HCT116 (cell line): ENCODE results near the gene HMGN1. TPM values are rescaled to one million over a fixed set of nuclear protein-coding genes. Genes with fewer than 3 reads are reported as not detected.

Source experiments
- ATAC-seq: fragments of 200-7000 bp; cut with Tn5 transposase; 2 replicates; pipeline ENCODE4 v1.9.1; 2020; ENCODE audit warnings: mild to moderate bottlenecking, moderate library complexity
- BruUV-seq: library from RNA; stranded (reverse); fragments of 400-500 nt; replicated peaks from 2 replicates; lab custom pipeline; 2021; lab: Mats Ljungman, UMichigan
- CTCF ChIA-PET: fragments of 300-600 bp; sonication (Branson Sonifier 250); formaldehyde crosslinking; loops from one replicate; lab custom pipeline; 2021; ENCODE audit warnings: antibody characterized with exemption; lab: Charles Lee
- POLR2A ChIA-PET: fragments of 300-600, 350-600 bp; sonication (Branson Sonifier 250); formaldehyde crosslinking; loops from one replicate; lab custom pipeline; 2021; ENCODE audit warnings: antibody characterized with exemption; lab: Charles Lee
- RAD21 ChIA-PET, 2 experiments: fragments of 300-600 bp; sonication (Branson Sonifier 250); formaldehyde crosslinking; loops; one replicate each; lab custom pipeline; 2023; ENCODE audit warnings: low total read pairs in 2 of 2; ENCODE audit not compliant: uncharacterized antibody in 2 of 2, unreplicated experiment in 2 of 2, low non-redundant PET in 1 of 2; lab: Charles Lee
- DNase-seq: peaks from one replicate; pipeline ENCODE4 v3.0.0-alpha.2; 2010; ENCODE audit warnings: low read depth, low spot score
- H2AFZ ChIP-seq: fragments of 200-600 bp; shearing (Covaris generic), sonication (generic); 2 replicates; pipeline ENCODE4 v1.6.1; 2017; ENCODE audit warnings: low read depth, mixed run types, mixed read lengths, antibody characterized with exemption, low read length; ENCODE audit not compliant: poor library complexity, severe bottlenecking
- H3K27ac ChIP-seq: 2 replicates; pipeline ENCODE4 v1.5.1; 2012; ENCODE audit warnings: low read depth, low read length
- H3K27me3 ChIP-seq: fragments of 200-600 bp; sonication (generic); 2 replicates; pipeline ENCODE4 v1.6.1; 2016; ENCODE audit warnings: mixed run types, low read length, mixed read lengths; ENCODE audit not compliant: insufficient read depth
- H3K36me3 ChIP-seq, 2 experiments: fragments of 200-500 bp in 1 of 2; fragments of 200-600 bp in 1 of 2; sonication (Bioruptor generic) in 1 of 2; sonication (generic) in 1 of 2; 2 replicates each; pipeline versions ENCODE4 v1.5.1 to v1.6.1; 2014 to 2016; ENCODE audit warnings: low read length in 2 of 2, inconsistent platforms in 1 of 2, mixed read lengths in 1 of 2, mixed run types in 1 of 2; ENCODE audit not compliant: insufficient read depth in 2 of 2, control insufficient read depth in 1 of 2
- H3K4me1 ChIP-seq, 2 experiments: fragments of 200-600 bp in 1 of 2; sonication (generic) in 1 of 2; 2 replicates each; pipeline versions ENCODE4 v1.5.1 to v1.6.1; 2012 to 2017; ENCODE audit warnings: low read length in 2 of 2, inconsistent platforms in 1 of 2, mild to moderate bottlenecking in 1 of 2, mixed read lengths in 1 of 2, mixed run types in 1 of 2, moderate library complexity in 1 of 2; ENCODE audit not compliant: insufficient read depth in 2 of 2, control insufficient read depth in 1 of 2
- H3K4me2 ChIP-seq: fragments of 200-600 bp; sonication (generic); 2 replicates; pipeline ENCODE4 v1.6.1; 2017; ENCODE audit warnings: mixed run types, low read length, mixed read lengths
- H3K4me3 ChIP-seq, 2 experiments: fragments of 200-600 bp in 1 of 2; sonication (generic) in 1 of 2; replicated peaks in 1 of 2; 2 replicates each; pipeline ENCODE4 v1.5.1; 2011 to 2016; ENCODE audit warnings: low read length in 2 of 2, control low read depth in 1 of 2, low read depth in 1 of 2, mild to moderate bottlenecking in 1 of 2, mixed read lengths in 1 of 2, mixed run types in 1 of 2
- H3K79me2 ChIP-seq: fragments of 200-600 bp; sonication (generic); 2 replicates; pipeline ENCODE4 v1.6.1; 2017; ENCODE audit warnings: mild to moderate bottlenecking, mixed run types, low read length, moderate library complexity, mixed read lengths; ENCODE audit not compliant: insufficient read depth
- H3K9ac ChIP-seq: fragments of 200-600 bp; sonication (generic); 2 replicates; pipeline ENCODE4 v1.6.1; 2016; ENCODE audit warnings: low read length, mixed read lengths
- H3K9me2 ChIP-seq: fragments of 200-600 bp; sonication (generic), shearing (Covaris generic); 2 replicates; pipeline ENCODE4 v1.6.1; 2017; ENCODE audit warnings: mixed run types, mild to moderate bottlenecking, moderate library complexity; ENCODE audit not compliant: insufficient read depth
- H3K9me3 ChIP-seq, 2 experiments: fragments of 200-500 bp in 1 of 2; fragments of 200-600 bp in 1 of 2; sonication (Bioruptor generic) in 1 of 2; sonication (generic) in 1 of 2; 2 replicates each; pipeline ENCODE4 v1.6.1; 2014 to 2017; ENCODE audit warnings: low read length in 2 of 2, mixed read lengths in 2 of 2, inconsistent platforms in 1 of 2, low read depth in 1 of 2, mild to moderate bottlenecking in 1 of 2, mixed run types in 1 of 2, moderate library complexity in 1 of 2; ENCODE audit not compliant: control insufficient read depth in 1 of 2, insufficient read depth in 1 of 2
- H4K20me1 ChIP-seq: fragments of 200-600 bp; sonication (generic), shearing (Covaris generic); 2 replicates; pipeline ENCODE4 v1.6.1; 2017; ENCODE audit warnings: mixed run types, mild to moderate bottlenecking, moderate library complexity; ENCODE audit not compliant: insufficient read depth
- CTCF ChIP-seq, 3 experiments: fragments of 200-600 bp in 1 of 3; sonication (generic) in 1 of 3; IDR thresholded peaks in 2 of 3; conservative IDR thresholded peaks in 1 of 3; 2 replicates each; pipeline ENCODE4 v1.5.1; 2012 to 2017; ENCODE audit warnings: low read depth in 2 of 3, low read length in 2 of 3, antibody characterized with exemption in 1 of 3, borderline replicate concordance in 1 of 3, control low read depth in 1 of 3, mild to moderate bottlenecking in 1 of 3, mixed read lengths in 1 of 3, mixed run types in 1 of 3, moderate library complexity in 1 of 3; ENCODE audit not compliant: insufficient read depth in 1 of 3
- EGR1 ChIP-seq: IDR thresholded peaks from 2 replicates; pipeline ENCODE4 v1.6.1; 2012; ENCODE audit warnings: low read depth
- ELF1 ChIP-seq: IDR thresholded peaks from 2 replicates; pipeline ENCODE4 v1.6.1; 2012; ENCODE audit warnings: low read depth, borderline replicate concordance
- EZH2phosphoT487 ChIP-seq: fragments of 200-600 bp; IDR thresholded peaks from 2 replicates; pipeline ENCODE4 v1.6.1; 2018; ENCODE audit warnings: antibody characterized with exemption, borderline replicate concordance
- POLR2AphosphoS5 ChIP-seq: IDR thresholded peaks from 2 replicates; pipeline ENCODE4 v1.6.1; 2011; ENCODE audit warnings: mild to moderate bottlenecking, low read depth, low read length, moderate library complexity
- SRF ChIP-seq: IDR thresholded peaks from 2 replicates; pipeline ENCODE4 v1.6.1; 2012; ENCODE audit warnings: low read depth
- ZFX ChIP-seq: fragments of 450-650 bp; IDR thresholded peaks from 2 replicates; pipeline ENCODE4 v1.6.1; 2017
- ZNF274 ChIP-seq: fragments of 200-500 bp; sonication (Bioruptor generic); IDR thresholded peaks from 2 replicates; pipeline ENCODE4 v1.6.1; 2014; ENCODE audit warnings: mild to moderate bottlenecking, low read depth, low read length, inconsistent platforms
- intact Hi-C: fragments of 100-400 bp; cut with micrococcal nuclease; formaldehyde crosslinking; loops from 2 replicates; pipeline ENCODE4 v1.10.0; 2022
- total RNA-seq: library from RNA; stranded (reverse); gene quantifications from one replicate; pipeline ENCODE4 v1.2.1, GENCODE V29; 2021; ENCODE audit not compliant: unreplicated experiment
- TF ChIP-seq, protein P1 (sequence below): IDR thresholded peaks from 2 replicates; pipeline ENCODE4 v1.6.1; 2012

HMGN1 gene
- total RNA-seq, 1 experiment from 2014 or later, result 399 TPM

DNA sequence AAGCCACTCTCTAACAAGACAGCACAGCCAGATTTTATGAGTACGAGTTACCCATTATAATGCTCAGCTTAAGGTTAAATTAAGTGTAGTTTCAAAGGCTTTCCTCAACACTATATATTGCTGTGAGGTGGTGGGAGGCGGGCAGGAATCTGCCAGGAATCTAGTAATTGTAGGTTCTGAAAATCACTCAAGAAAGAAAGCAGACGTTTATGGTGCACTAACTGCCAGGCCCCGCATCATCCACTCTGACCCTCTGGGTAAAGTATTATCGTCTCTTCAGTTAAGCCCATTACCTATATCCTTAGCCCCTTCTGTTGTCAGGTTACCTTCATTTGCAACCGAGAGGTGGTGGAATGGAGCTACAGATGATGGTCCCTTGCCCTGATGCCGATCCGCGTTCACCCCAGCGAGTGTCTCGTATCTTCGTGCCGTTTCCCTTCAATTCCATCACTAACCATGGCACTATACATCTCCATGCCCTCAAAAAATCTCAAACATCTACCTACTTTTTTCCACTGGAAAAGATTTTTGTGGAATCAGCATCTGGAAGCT lies 12.4 kb downstream of the HMGN1 start:
- TF ChIP-seq SRF, result no peak
- no peak for TF ChIP-seq EGR1
- no peak for TF ChIP-seq ELF1
- TF ChIP-seq ZNF274, result no peak
- no peak for TF ChIP-seq EZH2phosphoT487
- no peak for TF ChIP-seq POLR2AphosphoS5
- no peak for TF ChIP-seq CTCF (IDR thresholded peaks at IDR 0.05 in 2 of 3, conservative IDR thresholded peaks at IDR 0.05 in 1 of 3; ENCODE audit: borderline replicate concordance in 1 of 3, insufficient read depth in 1 of 3, low read depth in 2 of 3, low read length in 2 of 3)
- no peak for TF ChIP-seq ZFX
- TF ChIP-seq, protein P1, sequence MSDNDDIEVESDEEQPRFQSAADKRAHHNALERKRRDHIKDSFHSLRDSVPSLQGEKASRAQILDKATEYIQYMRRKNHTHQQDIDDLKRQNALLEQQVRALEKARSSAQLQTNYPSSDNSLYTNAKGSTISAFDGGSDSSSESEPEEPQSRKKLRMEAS, result no peak
- TF ChIP-seq, all 23 proteins: peak for 0
- RAD21 ChIA-PET, result no interaction called here
- CTCF ChIA-PET, result no interaction called here
- Histone ChIP-seq H3K9me3 (no peaks in the 10 kb centered on the region), H3K36me3 (peaks cover under 1 to 4% of the 10 kb centered on the region in 2 experiments; a peak in 2 of 4 replicates), H2AFZ (no peak overlapping the region), H3K9ac (no peak overlapping the region), H3K27ac (no peak overlapping the region), H3K27me3 (no peaks in the 10 kb centered on the region), H3K4me3 (no peak overlapping the region), H3K79me2 (no peaks in the 10 kb centered on the region), H3K4me2 (no peak overlapping the region), H4K20me1 (no peaks in the 10 kb centered on the region), H3K9me2 (no peaks in the 10 kb centered on the region), H3K4me1 (no peaks in the 10 kb centered on the region)
- DNase-seq (no peak), ATAC-seq (no peak)
- POLR2A ChIA-PET, result interaction anchor here (3.1 kb wide), 1 partner anchor 12 kb away, joined by 9 read pairs; the partner anchor contains the start of gene HMGN1
- no TSS peak for BruUV-seq
- intact Hi-C loops, result no loop called here
